HG03439 (cell line): Measurements from ENCODE around the gene BCL10.
"Not testable (repeated sequence)": the region's sequence is repeated elsewhere in the genome, so short reads cannot be mapped to it uniquely, and the experiment has no call there.

Source experiments
- ATAC-seq: cut with Tn5 transposase; IDR thresholded peaks from one replicate; pipeline ENCODE4 v1.9.1; 2021; ENCODE audit warnings: mild to moderate bottlenecking, moderate library complexity; ENCODE audit not compliant: unreplicated experiment

Gene BCL10

GRCh38 chr1:85268801-85269585 lies 7.4 kb downstream of the BCL10 start:
- ATAC-seq: no peak

- ATAC-seq: no peak
Observed at GRCh38 chr1:85267313-85267712, 9.1 kb downstream of the BCL10 start.

- no peak for ATAC-seq
Observed at GRCh38 chr1:85264150-85264549, 12.3 kb downstream of the BCL10 start.

GRCh38 chr1:85262985-85263384 lies 13.4 kb downstream of the BCL10 start:
- ATAC-seq: no peak

DNA sequence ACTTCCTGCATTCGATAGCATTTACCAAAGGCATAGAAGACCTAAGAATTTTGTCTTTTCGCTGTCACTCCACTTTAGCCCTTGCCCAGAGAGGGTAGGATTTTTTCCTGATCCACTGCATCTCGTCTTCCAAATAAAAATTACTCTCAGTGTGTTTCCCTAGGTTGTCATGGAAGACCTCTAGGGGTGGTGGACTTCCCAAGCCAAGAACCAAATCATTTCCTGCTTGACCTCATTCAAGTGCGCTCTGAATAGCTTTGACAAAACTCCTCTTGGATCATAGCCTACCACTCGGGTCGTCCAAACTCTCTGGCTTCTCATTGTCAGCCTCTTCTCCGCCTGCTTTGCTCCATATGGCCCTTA lies 16.5 kb downstream of the BCL10 start:
- no peak for ATAC-seq

GRCh38 chr1:85259118-85259911 lies 17.1 kb downstream of the BCL10 start, which contains the start of gene C1orf52:
Gene C1orf52, minus strand, starts transcription at chr1:85259662. Its CDS starts 29 bp downstream, at chr1:85259633.
- peak; percentile 98 for ATAC-seq

DNA sequence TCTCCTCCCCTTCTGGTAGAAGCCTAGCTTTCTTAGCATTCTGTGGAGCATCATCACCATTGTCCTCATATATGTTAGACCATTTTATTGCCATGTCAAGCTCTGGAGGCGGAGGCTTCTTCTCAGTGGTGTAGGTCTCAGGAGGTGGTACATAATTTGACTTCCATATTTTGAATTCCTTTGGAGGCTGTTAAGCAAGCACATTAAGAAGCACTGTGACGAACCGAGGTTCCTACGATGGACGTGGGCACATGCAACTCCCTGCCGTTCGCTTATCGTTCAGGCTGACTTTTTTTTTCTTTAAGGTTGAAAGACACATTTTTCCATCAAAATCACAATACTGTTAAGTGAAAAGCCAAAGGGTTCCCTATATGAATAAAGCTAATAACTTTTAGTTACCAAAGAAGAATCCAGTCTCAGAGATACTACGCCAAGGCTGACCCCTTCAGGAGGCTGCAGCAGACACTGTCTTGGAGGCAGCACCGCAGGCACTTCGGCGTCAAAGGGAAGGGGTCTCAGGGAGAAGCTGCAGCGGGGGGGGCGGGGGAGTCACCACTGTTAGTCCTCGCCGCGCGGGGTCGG lies 17.8 kb downstream of the BCL10 start:
- no peak for ATAC-seq

DNA sequence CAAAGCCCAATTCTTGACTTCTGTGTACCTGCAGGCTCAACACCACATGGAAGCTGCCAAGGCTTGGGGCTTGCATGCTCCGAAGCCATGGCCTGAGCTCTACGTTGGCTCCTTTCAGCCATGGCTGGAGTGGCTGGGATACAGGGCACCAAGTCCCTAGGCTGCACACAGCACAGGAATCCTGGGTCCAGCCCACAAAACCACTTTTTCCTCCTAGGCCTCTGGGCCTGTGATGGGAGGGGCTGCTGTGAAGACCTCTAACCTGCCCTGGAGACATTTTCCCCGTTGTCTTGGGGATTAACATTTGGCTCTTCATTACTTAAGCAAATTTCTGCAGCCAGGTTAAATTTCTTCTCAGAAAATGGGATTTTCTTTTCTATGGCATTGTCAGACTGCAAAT lies 27.4 kb downstream of the BCL10 start:
- not testable (repeated sequence) for ATAC-seq

DNA sequence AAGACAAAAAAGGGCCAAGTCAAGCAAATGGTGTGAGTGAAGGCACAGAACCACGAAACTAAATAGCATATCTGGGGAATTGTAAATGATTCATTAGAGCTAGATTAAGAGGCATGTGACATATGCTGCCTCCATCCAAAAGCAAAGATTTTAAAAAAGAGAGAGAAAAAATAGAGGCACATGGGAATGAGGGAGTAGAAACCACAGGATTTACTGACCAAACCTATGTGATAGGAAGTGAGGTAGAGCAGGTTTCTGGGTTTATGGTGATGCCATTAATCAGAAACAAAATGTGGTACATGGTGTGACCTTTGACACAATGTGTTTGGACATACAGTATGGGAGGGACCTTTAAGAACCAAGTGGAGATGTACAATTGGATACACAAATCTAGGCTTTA lies 30.5 kb downstream of the BCL10 start:
- no peak for ATAC-seq

- ATAC-seq: no peak
Observed at GRCh38 chr1:85245456-85245855, 31.0 kb downstream of the BCL10 start.

DNA sequence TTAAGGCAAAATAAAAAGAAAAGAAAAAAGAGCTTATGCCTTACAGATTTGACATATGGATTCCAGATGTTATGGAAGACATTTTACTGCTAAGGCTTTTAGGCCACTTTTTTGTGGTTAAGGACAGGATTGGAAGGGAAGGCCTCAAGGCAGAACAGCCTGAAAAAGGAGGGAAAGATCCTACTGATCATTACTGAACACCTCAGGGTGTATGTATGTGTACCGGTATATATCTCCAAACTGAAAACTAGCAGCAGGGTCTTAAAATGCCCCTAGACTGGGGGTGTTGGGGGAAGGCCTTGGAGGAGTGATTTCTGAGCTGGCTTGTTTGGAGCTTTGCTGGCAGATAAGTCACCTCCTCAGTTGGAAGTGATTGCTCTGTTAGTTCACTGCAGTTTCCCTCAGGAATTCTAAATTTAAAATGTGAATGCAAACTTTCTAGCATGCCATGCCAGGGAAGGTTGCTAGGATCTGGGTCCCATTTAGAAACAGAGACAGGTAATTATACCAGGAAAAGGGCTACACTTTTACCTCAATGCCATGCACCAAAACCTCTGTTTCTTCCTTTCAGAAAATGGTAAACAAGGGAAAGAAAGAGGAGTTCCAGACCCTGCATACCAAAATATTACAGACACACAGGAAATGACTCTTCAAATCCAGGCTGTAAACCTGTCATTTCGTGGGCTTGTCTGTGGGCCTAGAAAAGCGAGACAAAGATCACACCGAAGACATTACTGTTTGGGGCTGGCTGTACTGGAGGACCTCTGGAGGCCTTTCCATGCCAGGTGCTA lies 32.0 kb downstream of the BCL10 start:
- no peak for ATAC-seq

DNA sequence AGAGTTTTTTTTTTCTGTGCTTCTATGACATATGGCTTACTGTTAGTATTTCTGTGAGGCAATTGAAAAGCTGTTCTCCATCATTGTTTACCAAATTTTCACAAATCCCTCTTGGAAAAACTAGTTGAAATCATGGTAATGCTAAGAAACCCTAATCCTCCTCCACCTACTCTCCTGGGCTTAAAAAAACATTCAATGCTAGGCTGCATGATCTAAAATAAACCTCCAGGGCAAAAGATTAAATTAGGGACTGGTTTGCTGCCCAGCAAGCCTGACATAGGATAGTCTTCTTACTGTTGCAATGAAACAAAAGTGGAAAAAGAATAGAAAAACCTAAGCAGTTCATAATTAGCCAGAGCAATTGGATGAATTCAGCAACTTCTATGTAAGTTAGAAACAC lies 33.1 kb downstream of the BCL10 start:
- no peak for ATAC-seq

GRCh38 chr1:85240643-85241042 lies 35.8 kb downstream of the BCL10 start:
- no peak for ATAC-seq

GRCh38 chr1:85240174-85240601 lies 36.2 kb downstream of the BCL10 start:
- ATAC-seq: no peak

DNA sequence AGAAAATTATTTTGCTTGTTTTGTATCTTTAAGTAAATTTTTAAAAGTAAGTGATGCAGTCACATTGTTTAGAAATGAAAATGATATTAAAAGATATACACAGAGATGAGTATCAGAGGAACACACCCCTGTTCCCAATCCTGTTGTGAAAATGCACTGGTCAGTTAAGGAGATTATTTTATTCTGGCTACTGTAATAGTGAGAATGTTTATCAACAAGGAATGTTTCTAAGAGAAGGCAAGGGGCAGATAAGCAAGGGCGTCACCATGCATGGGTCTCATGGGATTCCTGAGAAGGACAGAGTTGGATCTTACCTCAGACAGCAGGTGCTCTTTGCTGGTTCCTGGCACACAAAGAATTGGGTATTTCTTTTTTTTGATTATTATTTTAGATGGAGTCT lies 38.8 kb downstream of the BCL10 start:
- ATAC-seq: no peak

GRCh38 chr1:85230305-85230977 lies 46.0 kb downstream of the BCL10 start:
- ATAC-seq: no peak

DNA sequence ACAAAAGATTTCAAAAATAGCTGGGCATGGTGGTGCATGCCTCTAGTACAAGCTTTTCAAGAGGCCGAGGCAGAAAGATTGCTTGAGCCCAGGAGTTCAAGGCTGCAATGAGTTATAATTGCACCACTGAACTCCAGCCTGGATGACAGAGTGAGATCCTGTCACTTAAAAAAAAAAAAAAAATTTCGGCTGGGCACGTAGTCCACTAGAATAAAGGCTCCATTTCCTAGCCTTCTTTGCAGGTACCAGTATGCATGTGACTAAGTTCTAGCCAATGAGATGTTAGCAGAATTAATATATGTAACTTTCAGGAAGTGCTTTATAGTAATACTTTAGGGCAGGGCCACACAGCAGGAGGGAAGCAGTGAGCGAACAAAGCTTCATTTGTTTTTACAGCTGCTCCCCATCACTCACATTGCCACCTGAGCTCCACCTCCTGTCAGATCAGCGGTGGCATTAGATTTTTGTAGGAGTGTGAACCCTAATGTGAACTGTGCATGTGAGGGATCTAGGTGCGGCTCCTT lies 46.8 kb downstream of the BCL10 start:
- no peak for ATAC-seq

- ATAC-seq: no peak
Observed at GRCh38 chr1:85228972-85229371, 47.5 kb downstream of the BCL10 start.

GRCh38 chr1:85225624-85226380 lies 50.6 kb downstream of the BCL10 start:
- no peak for ATAC-seq
